GM12801 (cell line): Measurements from ENCODE around the gene TBX6.

Source experiments
- CTCF ChIP-seq: IDR thresholded peaks from one replicate; pipeline ENCODE4 v1.5.1; 2011; ENCODE audit warnings: control low read depth; ENCODE audit not compliant: insufficient read length; ENCODE audit errors: extremely low read depth

Gene TBX6

GRCh38 chr16:30053376-30054015 lies 38.2 kb downstream of the TBX6 start:
- TF ChIP-seq CTCF, result no peak

GRCh38 chr16:30052671-30053372 lies 38.9 kb downstream of the TBX6 start:
- no peak for TF ChIP-seq CTCF

- no peak for TF ChIP-seq CTCF
These were observed 40.2 kb downstream of the TBX6 start for GRCh38 chr16:30051518-30051917.

GRCh38 chr16:30049871-30050270 lies 41.9 kb downstream of the TBX6 start:
- TF ChIP-seq CTCF, result no peak

- no peak for TF ChIP-seq CTCF
These were observed 45.1 kb downstream of the TBX6 start for GRCh38 chr16:30046588-30046987.

- no peak for TF ChIP-seq CTCF
These were observed 45.5 kb downstream of the TBX6 start for GRCh38 chr16:30046178-30046577.

- no peak for TF ChIP-seq CTCF
These were observed 49.9 kb downstream of the TBX6 start for GRCh38 chr16:30041841-30042240.
